Left ventricle myocardium inferior (tissue), 1 donor: ENCODE data around the gene EPHA7. TPM values are rescaled to one million over a fixed set of nuclear protein-coding genes. Genes with fewer than 3 reads are reported as not detected.

ENCODE experiments used
- DNase-seq: peaks from one replicate; pipeline ENCODE4 v3.0.0-alpha.2; 2020
- H3K27ac ChIP-seq: fragments of 200-600 bp; replicated peaks from 2 replicates; pipeline ENCODE4 v1.8.0; 2021
- H3K27me3 ChIP-seq: fragments of 200-600 bp; 2 replicates; pipeline ENCODE4 v1.8.0; 2021; ENCODE audit warnings: low read depth
- H3K36me3 ChIP-seq: fragments of 200-600 bp; 2 replicates; pipeline ENCODE4 v1.8.0; 2021
- H3K4me1 ChIP-seq: fragments of 200-600 bp; 2 replicates; pipeline ENCODE4 v1.8.0; 2021
- H3K4me3 ChIP-seq: fragments of 200-600 bp; 2 replicates; pipeline ENCODE4 v1.8.0; 2021; ENCODE audit warnings: mild to moderate bottlenecking, moderate library complexity
- H3K9me3 ChIP-seq: fragments of 200-600 bp; replicated peaks from 2 replicates; pipeline ENCODE4 v1.8.0; 2021
- CTCF ChIP-seq: fragments of 200-600 bp; IDR thresholded peaks from 2 replicates; pipeline ENCODE4 v1.8.0; 2021; ENCODE audit warnings: antibody characterized with exemption, mild to moderate bottlenecking, borderline replicate concordance
- intact Hi-C: fragments of 100-400 bp; cut with micrococcal nuclease; formaldehyde crosslinking; loops from one replicate; pipeline ENCODE4 v1.11.0; 2022
- total RNA-seq: library from RNA; stranded (reverse); fragmentation: NEBNext Ultra II Directional; extraction: Animal tissue kit (Norgen Biotek cat#: 25700); gene quantifications from one replicate; pipeline ENCODE4 v1.2.1, GENCODE V29; 2021
- donor health status: DM: no; HTN: yes; CAD: no; lungs with severe emphysema.

The EPHA7 gene
- total RNA-seq, 1 donor from 2014 or later = 12.5 TPM

GRCh38 chr6:93319304-93319703, 100.1 kb downstream of the EPHA7 start:
- no peak overlapping the region for H3K4me3 ChIP-seq
- no peaks in the 10 kb centered on the region for H3K27me3 ChIP-seq
- intact Hi-C loops = no loop called here
- no peaks in the 10 kb centered on the region for H3K4me1 ChIP-seq
- H3K27ac ChIP-seq = no peak overlapping the region
- H3K36me3 ChIP-seq = no peaks in the 10 kb centered on the region
- no peak for DNase-seq
- H3K9me3 ChIP-seq = no peaks in the 10 kb centered on the region
- TF ChIP-seq CTCF = no peak

GRCh38 chr6:93318121-93318520, 101.2 kb downstream of the EPHA7 start:
- H3K36me3 ChIP-seq = no peaks in the 10 kb centered on the region
- H3K27me3 ChIP-seq = no peaks in the 10 kb centered on the region
- no peaks in the 10 kb centered on the region for H3K9me3 ChIP-seq
- H3K4me1 ChIP-seq = no peaks in the 10 kb centered on the region
- intact Hi-C loops = no loop called here
- H3K27ac ChIP-seq = no peak overlapping the region
- no peak for DNase-seq
- H3K4me3 ChIP-seq = no peak overlapping the region
- no peak for TF ChIP-seq CTCF

DNA sequence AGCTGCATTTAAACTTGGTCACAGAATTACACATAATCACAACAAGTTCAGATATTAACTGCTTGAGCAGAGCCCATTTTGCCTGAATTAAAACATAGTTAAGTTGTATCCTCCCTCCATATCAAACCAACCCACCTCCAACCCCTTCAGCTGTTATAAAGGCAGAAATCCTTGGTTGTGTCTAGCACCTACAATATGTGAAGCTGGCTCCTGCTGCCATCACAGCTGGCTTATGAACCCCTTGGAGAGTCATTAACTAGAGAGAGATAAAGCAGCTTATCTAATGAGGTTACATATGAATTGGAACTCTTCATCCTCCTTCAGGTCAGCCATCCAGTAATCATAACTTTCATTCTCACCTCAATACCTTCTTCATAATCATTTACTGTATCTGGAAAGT, 101.8 kb downstream of the EPHA7 start:
- Histone ChIP-seq H3K9me3 (no peaks in the 10 kb centered on the region), H3K4me1 (no peaks in the 10 kb centered on the region), H3K36me3 (no peaks in the 10 kb centered on the region), H3K4me3 (no peak overlapping the region), H3K27ac (no peak overlapping the region), H3K27me3 (no peaks in the 10 kb centered on the region)
- DNase-seq = no peak
- intact Hi-C loops = no loop called here
- no peak for TF ChIP-seq CTCF

DNA sequence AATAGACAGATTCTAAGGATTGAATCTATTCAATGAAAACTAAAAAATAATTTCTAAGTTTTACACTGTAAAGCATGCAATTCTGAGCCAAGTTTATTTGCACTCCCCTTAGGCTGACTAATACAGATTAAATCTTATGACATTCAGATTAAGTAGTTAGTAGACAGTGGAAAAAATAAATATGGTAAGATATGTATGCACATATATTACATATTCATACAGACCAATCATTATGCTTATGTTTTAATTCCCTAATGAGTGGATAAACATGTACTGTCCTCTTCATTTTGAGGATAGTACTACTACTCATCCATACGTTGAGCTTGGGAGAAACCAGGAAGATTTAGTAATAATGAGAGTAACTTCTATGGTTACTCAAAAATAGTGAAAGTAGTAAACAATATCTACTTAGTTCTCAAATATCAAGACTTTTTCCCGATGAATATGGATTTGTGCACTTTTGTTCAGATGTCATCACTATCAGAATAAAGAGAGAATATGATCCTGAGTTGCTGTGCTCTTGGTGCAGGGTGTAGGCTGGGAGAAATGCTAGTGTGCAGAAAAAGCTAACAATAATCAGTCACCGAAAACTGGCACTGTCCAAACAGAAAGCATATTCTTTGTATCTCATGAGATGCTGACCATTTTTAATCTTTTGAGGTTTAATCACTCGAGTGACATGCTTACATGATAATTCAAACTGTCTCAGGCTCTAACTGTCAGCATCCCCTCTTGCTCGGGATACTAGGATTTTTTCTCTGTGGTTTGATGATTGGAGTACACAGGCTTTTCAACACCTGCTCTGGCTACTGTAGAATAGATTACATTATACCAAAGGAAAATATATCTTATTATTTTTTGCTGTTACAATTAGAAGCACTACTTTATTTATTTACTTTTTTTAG, 111.6 kb downstream of the EPHA7 start:
- intact Hi-C loops = no loop called here
- H3K27me3 ChIP-seq = no peaks in the 10 kb centered on the region
- no peaks in the 10 kb centered on the region for H3K9me3 ChIP-seq
- TF ChIP-seq CTCF = no peak
- H3K4me3 ChIP-seq = no peak overlapping the region
- H3K27ac ChIP-seq = no peak overlapping the region
- no peaks in the 10 kb centered on the region for H3K36me3 ChIP-seq
- DNase-seq = no peak
- H3K4me1 ChIP-seq = peaks cover 7% of the 10 kb centered on the region

DNA sequence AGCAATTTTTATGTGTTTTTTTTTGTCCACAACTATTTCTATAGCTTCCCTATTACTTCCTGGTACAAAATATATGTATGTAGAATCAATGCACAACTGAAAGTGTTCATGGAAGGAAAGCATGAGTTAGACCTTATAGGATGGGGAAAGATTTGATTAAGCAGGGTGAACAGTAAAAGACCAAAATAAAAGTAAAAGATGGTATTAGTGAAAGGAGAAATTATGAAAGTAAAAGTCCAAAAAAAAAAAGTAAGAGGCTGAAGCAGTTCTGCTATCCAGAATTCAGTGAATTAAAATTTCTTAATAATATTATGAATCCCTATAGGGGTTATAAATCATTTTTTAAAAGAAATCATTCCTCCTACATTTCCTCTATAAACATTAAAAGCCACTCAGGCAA, 114.3 kb downstream of the EPHA7 start:
- no peak overlapping the region for H3K4me3 ChIP-seq
- H3K27me3 ChIP-seq = no peaks in the 10 kb centered on the region
- no peak for DNase-seq
- H3K9me3 ChIP-seq = no peaks in the 10 kb centered on the region
- intact Hi-C loops = no loop called here
- peaks cover 7% of the 10 kb centered on the region for H3K4me1 ChIP-seq
- no peak overlapping the region for H3K27ac ChIP-seq
- no peaks in the 10 kb centered on the region for H3K36me3 ChIP-seq
- TF ChIP-seq CTCF = no peak
